Activated B cell treated with CpG ODN at 0.5 μM for 24 hours (primary cell): ENCODE measurements around the gene MNX1. TPM values are rescaled to one million over a fixed set of nuclear protein-coding genes. Genes with fewer than 3 reads are reported as not detected.

Experiments used
- ATAC-seq: fragments of 200-7000 bp; cut with Tn5 transposase; one replicate; pipeline ENCODE4 v1.10.0; 2021; ENCODE audit warnings: low read depth, mild to moderate bottlenecking, moderate library complexity
- CTCF ChIA-PET: fragments of 350-600 bp; sonication (Branson Sonifier 250); formaldehyde crosslinking; loops from one replicate; lab custom pipeline; 2021; ENCODE audit warnings: antibody characterized with exemption; lab: Charles Lee
- POLR2A ChIA-PET: fragments of 350-600 bp; sonication (Branson Sonifier 250); formaldehyde crosslinking; loops from one replicate; lab custom pipeline; 2021; ENCODE audit warnings: antibody characterized with exemption; lab: Charles Lee
- DNase-seq: peaks from one replicate; pipeline ENCODE4 v3.0.0; 2022
- H3K27ac Mint-ChIP-seq: one replicate; pipeline ENCODE4 v1.8.0; 2020; ENCODE audit warnings: mixed read lengths
- H3K27me3 Mint-ChIP-seq: one replicate; pipeline ENCODE4 v1.8.0; 2021; ENCODE audit warnings: mixed read lengths
- H3K36me3 Mint-ChIP-seq: one replicate; pipeline ENCODE4 v1.8.0; 2021; ENCODE audit warnings: low read depth, mixed read lengths
- H3K4me1 Mint-ChIP-seq: one replicate; pipeline ENCODE4 v1.8.0; 2021; ENCODE audit warnings: mixed read lengths
- H3K4me3 Mint-ChIP-seq: one replicate; pipeline ENCODE4 v1.8.0; 2020; ENCODE audit warnings: mild to moderate bottlenecking, mixed read lengths
- H3K9me3 Mint-ChIP-seq: one replicate; pipeline ENCODE4 v1.8.0; 2020; ENCODE audit warnings: mixed read lengths
- intact Hi-C: fragments of 100-400 bp; cut with micrococcal nuclease; formaldehyde crosslinking; loops from one replicate; pipeline ENCODE4 v1.15.1; 2024
- total RNA-seq: library from RNA; stranded (reverse); gene quantifications from 2 replicates; pipeline ENCODE4 v1.2.3, GENCODE V29; 2022
- TF ChIP-seq, protein P1 (sequence below): fragments of 200-600 bp; IDR thresholded peaks from one replicate; pipeline ENCODE4 v1.8.0; 2022; ENCODE audit warnings: antibody characterized with exemption, mild to moderate bottlenecking

The MNX1 gene
- total RNA-seq, 1 donor from 2014 or later = not detected

DNA sequence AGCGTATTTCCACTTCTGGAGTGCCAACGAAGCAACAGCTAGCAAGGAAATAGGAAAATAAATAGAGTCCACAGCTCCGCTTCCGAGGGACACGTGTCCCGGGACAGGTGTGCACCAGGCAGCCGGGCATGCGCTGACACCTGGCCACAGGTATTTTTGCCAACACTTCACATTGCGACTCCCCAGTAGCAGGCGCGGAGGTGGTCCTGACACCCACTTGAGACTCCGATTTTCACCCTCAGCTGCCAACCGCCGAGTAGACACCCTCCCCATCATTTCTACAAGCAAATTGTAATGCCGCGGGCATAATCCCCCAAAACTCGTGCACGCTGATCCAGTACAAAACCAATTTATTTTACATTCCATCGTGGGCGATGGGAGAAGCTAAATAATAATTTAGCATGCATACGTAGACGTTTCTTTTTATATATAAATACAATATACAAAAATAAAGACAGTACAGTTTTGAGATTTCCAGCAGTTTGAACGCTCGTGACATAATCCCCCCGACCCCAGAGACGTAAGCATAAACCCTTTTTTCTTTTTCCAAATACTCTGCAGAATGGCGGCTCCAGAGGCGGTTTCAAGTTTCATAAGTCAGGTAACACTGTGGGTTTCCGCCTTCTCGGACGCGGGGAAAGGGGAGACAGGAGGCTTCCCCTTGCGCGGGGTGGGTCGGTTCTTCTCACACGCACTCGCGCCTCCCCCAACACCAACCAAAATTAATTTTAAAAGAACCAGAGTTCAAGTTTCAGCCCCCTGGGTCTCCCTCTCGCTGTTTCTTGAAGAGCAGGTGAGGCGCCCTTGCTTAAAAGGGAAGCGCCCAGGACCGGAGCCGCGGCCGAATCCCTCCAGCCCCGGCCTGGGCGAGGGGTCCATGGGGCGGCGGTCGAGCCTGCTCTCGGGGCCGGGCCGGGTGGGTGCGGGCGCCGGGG is 5.7 kb downstream of the MNX1 start:
- DNase-seq = no peak
- intact Hi-C loops = loop anchor here (5.0 to 10.0 kb wide), 6 partner anchors 333 to 1627 kb away; partner anchors contain the start of genes DNAJB6 and EN2
- TF ChIP-seq, protein P1, sequence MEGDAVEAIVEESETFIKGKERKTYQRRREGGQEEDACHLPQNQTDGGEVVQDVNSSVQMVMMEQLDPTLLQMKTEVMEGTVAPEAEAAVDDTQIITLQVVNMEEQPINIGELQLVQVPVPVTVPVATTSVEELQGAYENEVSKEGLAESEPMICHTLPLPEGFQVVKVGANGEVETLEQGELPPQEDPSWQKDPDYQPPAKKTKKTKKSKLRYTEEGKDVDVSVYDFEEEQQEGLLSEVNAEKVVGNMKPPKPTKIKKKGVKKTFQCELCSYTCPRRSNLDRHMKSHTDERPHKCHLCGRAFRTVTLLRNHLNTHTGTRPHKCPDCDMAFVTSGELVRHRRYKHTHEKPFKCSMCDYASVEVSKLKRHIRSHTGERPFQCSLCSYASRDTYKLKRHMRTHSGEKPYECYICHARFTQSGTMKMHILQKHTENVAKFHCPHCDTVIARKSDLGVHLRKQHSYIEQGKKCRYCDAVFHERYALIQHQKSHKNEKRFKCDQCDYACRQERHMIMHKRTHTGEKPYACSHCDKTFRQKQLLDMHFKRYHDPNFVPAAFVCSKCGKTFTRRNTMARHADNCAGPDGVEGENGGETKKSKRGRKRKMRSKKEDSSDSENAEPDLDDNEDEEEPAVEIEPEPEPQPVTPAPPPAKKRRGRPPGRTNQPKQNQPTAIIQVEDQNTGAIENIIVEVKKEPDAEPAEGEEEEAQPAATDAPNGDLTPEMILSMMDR = no peak
- Mint-ChIP-seq H3K27ac (no peak overlapping the region), H3K27me3 (peaks cover 55% of the 10 kb centered on the region), H3K4me3 (no peak overlapping the region), H3K4me1 (peaks cover 26% of the 10 kb centered on the region), H3K9me3 (no peaks in the 10 kb centered on the region), H3K36me3 (no peaks in the 10 kb centered on the region)
- no peak for ATAC-seq
- ChIA-PET CTCF (no interaction called here), POLR2A (no interaction called here)

DNA sequence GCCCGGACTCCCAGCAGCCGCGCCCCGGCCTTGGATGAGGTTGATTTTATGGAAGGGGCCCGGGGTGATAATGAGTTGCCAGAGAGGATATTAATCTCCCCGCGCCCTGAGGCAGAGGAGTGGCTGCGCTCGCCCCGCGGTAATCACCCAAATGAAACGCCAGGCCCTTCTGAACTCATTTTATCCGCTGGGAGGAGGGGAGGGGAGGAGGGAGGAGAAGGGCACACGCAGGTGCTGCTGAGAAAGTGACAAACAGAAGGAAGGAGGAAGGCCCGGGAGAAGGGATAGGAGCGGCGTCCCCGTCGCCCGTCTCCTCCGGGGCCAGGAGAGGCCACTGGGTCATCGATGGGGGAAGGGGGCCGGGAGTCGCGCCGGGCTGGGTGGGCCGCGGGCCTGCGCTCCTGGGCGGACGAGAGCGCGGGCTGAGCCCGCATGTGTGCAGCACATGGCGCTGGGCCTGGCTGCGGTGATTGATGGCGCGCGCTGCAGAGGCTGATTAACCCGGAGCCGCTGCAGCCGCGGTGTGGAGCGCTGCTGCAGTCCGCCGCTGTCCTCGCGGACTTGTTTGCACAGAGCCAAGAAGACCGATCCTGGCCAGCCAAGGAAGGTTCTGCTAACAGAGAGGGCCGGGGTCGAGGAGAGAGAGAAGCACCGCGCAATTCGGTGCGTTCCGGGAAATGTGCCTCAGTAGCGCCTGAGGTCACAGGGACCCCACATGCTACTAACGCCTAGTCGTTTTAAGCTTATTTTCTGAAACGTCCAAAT is 6.5 kb downstream of the MNX1 start:
- no peak overlapping the region for H3K4me3 Mint-ChIP-seq
- CTCF ChIA-PET = no interaction called here
- TF ChIP-seq, protein P1 = no peak

DNA sequence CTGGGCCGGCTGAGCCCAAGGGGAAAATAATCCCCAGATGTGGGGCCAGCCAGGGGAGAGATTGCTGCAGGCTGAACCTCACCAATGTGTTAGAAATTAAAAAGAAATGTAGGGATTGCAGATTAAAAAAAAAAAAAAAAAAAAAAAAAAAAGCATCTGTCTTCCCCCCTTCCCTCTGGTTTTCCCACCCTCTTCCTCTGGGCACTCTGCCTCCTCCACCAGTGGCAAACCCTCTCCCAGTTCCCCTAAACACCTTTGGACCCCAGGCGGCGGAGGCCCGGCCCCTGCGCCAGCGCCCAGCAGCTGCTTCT is 7.1 kb downstream of the MNX1 start:
- ATAC-seq = no peak
- Mint-ChIP-seq H3K9me3 (no peaks in the 10 kb centered on the region), H3K4me1 (peaks cover 26% of the 10 kb centered on the region), H3K4me3 (no peak overlapping the region), H3K27me3 (peaks cover 55% of the 10 kb centered on the region), H3K36me3 (no peaks in the 10 kb centered on the region), H3K27ac (no peak overlapping the region)
- POLR2A ChIA-PET = no interaction called here
- TF ChIP-seq, protein P1 = no peak
- CTCF ChIA-PET = no interaction called here
- intact Hi-C loops = loop anchor here (5.0 to 10.0 kb wide), 4 partner anchors 334 to 1536 kb away; partner anchors contain the start of gene DNAJB6
- DNase-seq = no peak

More for the DNA sequence above, 6.5 kb downstream of the MNX1 start:
- no peak for ATAC-seq
- H3K36me3 Mint-ChIP-seq = no peaks in the 10 kb centered on the region
- peaks cover 27% of the 10 kb centered on the region for H3K4me1 Mint-ChIP-seq
- intact Hi-C loops = loop anchor here (5.0 to 10.0 kb wide), 4 partner anchors 333 to 1537 kb away; partner anchors contain the start of gene DNAJB6
- POLR2A ChIA-PET = no interaction called here
- H3K9me3 Mint-ChIP-seq = no peaks in the 10 kb centered on the region
- H3K27ac Mint-ChIP-seq = no peak overlapping the region
- H3K27me3 Mint-ChIP-seq = peaks cover 53% of the 10 kb centered on the region
- DNase-seq = no peak

DNA sequence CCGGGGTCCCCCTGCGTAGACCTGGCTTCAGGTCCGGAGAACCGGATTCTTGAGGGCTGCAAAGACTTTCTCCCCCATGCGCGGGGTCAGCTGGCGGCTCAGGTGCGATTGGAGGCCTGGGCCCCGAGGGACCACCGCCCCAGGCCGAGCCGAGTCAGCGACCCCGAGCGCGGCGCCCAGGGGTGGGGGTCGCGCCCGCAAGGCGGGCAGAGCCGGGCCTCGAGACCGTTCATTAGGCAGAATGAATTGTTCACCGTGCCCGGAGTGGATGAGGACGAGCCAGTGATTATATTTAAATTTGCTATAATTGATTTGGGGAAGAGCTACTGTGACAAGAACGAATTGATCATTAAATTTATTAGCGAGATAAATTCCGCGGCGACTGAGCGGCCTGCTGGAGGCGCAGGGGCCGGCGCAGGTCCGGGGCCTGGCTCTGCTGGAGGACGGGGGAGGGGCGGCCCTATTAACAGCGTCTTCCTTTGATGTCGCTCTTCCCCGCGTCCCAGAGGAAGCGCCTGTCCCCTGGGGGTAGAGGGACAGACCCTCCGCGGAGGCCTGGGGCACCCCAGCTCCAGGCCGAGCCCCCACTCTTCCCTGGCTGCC is 7.5 kb downstream of the MNX1 start:
- H3K27me3 Mint-ChIP-seq = peaks cover 56% of the 10 kb centered on the region
- ATAC-seq = no peak
- H3K9me3 Mint-ChIP-seq = no peaks in the 10 kb centered on the region
- no peak overlapping the region for H3K4me3 Mint-ChIP-seq
- no peak for DNase-seq
- TF ChIP-seq, protein P1 = no peak
- CTCF ChIA-PET = no interaction called here
- no peaks in the 10 kb centered on the region for H3K36me3 Mint-ChIP-seq
- H3K4me1 Mint-ChIP-seq = peaks cover 25% of the 10 kb centered on the region
- POLR2A ChIA-PET = no interaction called here
- intact Hi-C loops = loop anchor here (5.0 to 10.0 kb wide), 4 partner anchors 334 to 1536 kb away; partner anchors contain the start of gene DNAJB6
- no peak overlapping the region for H3K27ac Mint-ChIP-seq
